SK-N-MC (cell line): Measurements from ENCODE around the gene NOS3.

ENCODE experiments used
- EZH2 ChIP-seq: fragments of 200-600 bp; sonication (generic); IDR thresholded peaks from one replicate; pipeline ENCODE4 v1.6.1; 2017; ENCODE audit warnings: antibody characterized with exemption
- FOXP2 ChIP-seq: optimal IDR thresholded peaks from 2 replicates; pipeline ENCODE3; 2011; ENCODE audit warnings: mild to moderate bottlenecking, moderate library complexity; ENCODE audit not compliant: insufficient read depth; ENCODE audit errors: extremely low read length, control extremely low read depth
- POLR2AphosphoS5 ChIP-seq: IDR thresholded peaks from 2 replicates; pipeline ENCODE4 v1.6.1; 2012; ENCODE audit warnings: mild to moderate bottlenecking, low read depth, low read length, borderline replicate concordance

DNA sequence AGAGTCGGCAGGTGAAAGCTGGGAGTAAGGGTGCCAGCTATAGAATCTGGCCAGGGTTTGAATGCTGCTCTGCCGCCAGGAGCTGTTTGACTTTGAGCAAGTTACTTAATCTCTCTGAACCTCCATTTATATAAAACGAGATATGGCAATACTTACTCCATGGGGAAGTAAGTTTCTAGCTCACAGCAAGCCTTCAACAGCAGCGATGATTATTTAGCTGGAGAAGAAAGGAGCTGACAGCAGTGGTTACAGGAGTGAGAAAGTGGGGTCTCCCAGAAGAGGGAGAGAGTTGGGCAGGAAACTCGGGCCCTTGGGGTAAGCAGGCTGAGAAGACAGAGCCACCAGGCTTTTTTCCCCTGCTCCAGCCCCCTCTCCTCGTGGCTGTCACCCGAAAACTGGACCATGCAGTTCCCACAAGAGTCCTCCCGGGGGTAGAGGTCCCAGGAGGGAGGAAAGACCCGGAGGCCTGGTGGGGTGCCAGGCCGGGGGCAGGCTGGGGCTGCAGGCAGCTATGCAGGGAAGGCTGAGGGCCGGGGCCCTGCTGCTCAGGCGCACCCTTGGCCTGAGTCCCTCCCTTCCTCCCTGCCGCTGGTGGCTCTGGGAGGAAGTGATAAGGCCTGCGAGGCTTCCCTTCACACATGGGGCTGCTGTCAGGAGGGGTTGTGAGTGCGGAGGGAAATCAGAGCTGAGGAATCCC, 3.5 kb downstream of the NOS3 start:
- TF ChIP-seq POLR2AphosphoS5 (no peak), EZH2 (no peak), FOXP2 (no peak)
